Adrenal gland (tissue), 12 donors: Measurements from ENCODE around the gene HMCN2. TPM values are rescaled to one million over a fixed set of nuclear protein-coding genes. Genes with fewer than 3 reads are reported as not detected.

Experiments
- DNase-seq, 7 donors: peaks; one replicate each; pipeline ENCODE4 v3.0.0-alpha.2; 2019 to 2020
- H3K27ac ChIP-seq, 5 donors: fragments of 200-600 bp; sonication (generic) in 4 of 5; 1 replicate in 3 of 5; 2 replicates in 2 of 5; pipeline versions ENCODE4 v1.5.1 to v1.8.0; 2016 to 2020; ENCODE audit warnings: mild to moderate bottlenecking in 1 of 5
- H3K27me3 ChIP-seq: fragments of 200-600 bp; 2 replicates; pipeline ENCODE4 v1.8.0; 2021
- H3K36me3 ChIP-seq, 2 donors: fragments of 200-600 bp; replicated peaks in 1 of 2; 1 replicate in 1 of 2; 2 replicates in 1 of 2; pipeline versions ENCODE4 v1.5.1 to v1.8.0; 2018 to 2022
- H3K4me1 ChIP-seq, 2 donors: fragments of 200-600 bp; replicated peaks in 1 of 2; 1 replicate in 1 of 2; 2 replicates in 1 of 2; pipeline versions ENCODE4 v1.5.1 to v1.8.0; 2018 to 2021
- H3K4me3 ChIP-seq, 4 donors: fragments of 200-600 bp; sonication (generic) in 3 of 4; one replicate each; pipeline ENCODE4 v1.5.1; 2016 to 2018
- H3K9me3 ChIP-seq, 3 donors: fragments of 200-600 bp; sonication (generic) in 1 of 3; replicated peaks in 1 of 3; 1 replicate in 2 of 3; 2 replicates in 1 of 3; pipeline versions ENCODE4 v1.5.1 to v1.8.0; 2016 to 2021
- POLR2A ChIP-seq, 2 donors: fragments of 450-650 bp; IDR thresholded peaks; one replicate each; pipeline ENCODE4 v1.6.1; 2017; ENCODE audit warnings: antibody characterized with exemption in 2 of 2, mild to moderate bottlenecking in 2 of 2, moderate library complexity in 1 of 2
- WGBS, 4 donors: extraction: QIAGEN DNeasy Blood & Tissue Kit in 2 of 4; methylation state at CpG; one replicate each; pipeline versions ENCODE4 v1.1.5 to v1.1.7; 2013 to 2017; 5-methylcytosine and 5-hydroxymethylcytosine counted together
- intact Hi-C, 2 donors: fragments of 100-400 bp; cut with DNase I; formaldehyde crosslinking; loops; one replicate each; pipeline versions ENCODE4 v1.14.1 to v1.15.0; 2022 to 2023
- polyA plus RNA-seq, 3 donors: library from polyadenylated mRNA; stranded (reverse); fragments of 200-250 nt in 2 of 3; fragments of 350-450 nt in 1 of 3; fragmentation: Illumina TruSeq in 1 of 3; extraction: RNeasy Lipid Tissue Mini Kit (QIAGEN cat#74804) in 1 of 3; gene quantifications; one replicate each; pipeline ENCODE4 v1.2.3, GENCODE V29; 2013 to 2014
- total RNA-seq, 9 donors: library from RNA; depleted of rRNA in 4 of 9; stranded (reverse); fragments of >200 nt in 4 of 9; fragments of 120-200 nt in 1 of 9; fragmentation: NEBNext Ultra II Directional in 1 of 9; extraction: Animal tissue kit (Norgen Biotek cat#: 25700) in 1 of 9; gene quantifications; one replicate each; pipeline versions ENCODE4 v1.1.0 to v1.2.4, GENCODE V29; 2013 to 2023
- TF ChIP-seq, protein P1 (sequence below), 6 experiments: fragments of 450-650 bp in 4 of 6; fragments of 200-600 bp in 2 of 6; sonication (generic) in 1 of 6; IDR thresholded peaks; 1 replicate in 5 of 6; 2 replicates in 1 of 6; pipeline versions ENCODE4 v1.5.1 to v1.8.0; 2016 to 2021; ENCODE audit warnings: antibody characterized with exemption in 6 of 6, mild to moderate bottlenecking in 2 of 6, moderate library complexity in 1 of 6
- donor health status: healthy with polysubstance abuse.
- donor health status: Bipolar disorder and iron deficiency.
- donor health status: DM: yes; HTN: yes; CAD: no.
- donor health status: DM: no; HTN: no; CAD: no.
- donor health status: DM: no; HTN: no; CAD: no.
- donor health status: DM: yes; HTN: yes; CAD: no.

Gene HMCN2
- total and polyA plus RNA-seq, 12 donors: 0.05 to 25.8 (median 0.42) TPM; not detected in 1

DNA sequence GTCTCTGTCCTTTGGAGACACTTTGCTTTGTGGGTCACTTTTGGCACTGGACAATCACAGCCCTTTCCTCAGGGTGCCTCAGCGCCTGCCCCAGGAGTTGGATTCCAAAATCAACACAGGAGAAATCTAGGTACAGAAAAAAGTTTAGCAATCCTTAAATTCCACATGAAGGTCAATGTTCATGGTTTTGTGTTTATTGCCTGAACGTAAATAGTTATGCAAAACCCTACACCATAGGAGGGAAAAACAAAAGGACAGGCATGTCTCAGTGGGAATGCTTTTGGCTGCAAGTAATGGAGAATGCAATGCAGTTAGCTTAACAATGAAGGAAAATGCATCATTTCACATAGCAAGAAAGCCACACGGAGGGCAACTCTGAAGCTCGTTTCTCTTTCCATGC, 6.5 kb upstream of the HMCN2 start:
- intact Hi-C loops: no loop called here
- no peaks in the 10 kb centered on the region for H3K9me3 ChIP-seq
- H3K4me3 ChIP-seq: no peak overlapping the region
- DNase-seq: no peak
- H3K4me1 ChIP-seq: no peaks in the 10 kb centered on the region
- H3K27ac ChIP-seq: no peak overlapping the region
- H3K36me3 ChIP-seq: no peaks in the 10 kb centered on the region
- WGBS, 4 donors: 68 to 90% (median 79%) methylated on average over 4 of the region's 4 CpGs
- H3K27me3 ChIP-seq: peaks cover 19% of the 10 kb centered on the region
- no peak for TF ChIP-seq POLR2A (IDR thresholded peaks at IDR 0.05)
- TF ChIP-seq, protein P1, sequence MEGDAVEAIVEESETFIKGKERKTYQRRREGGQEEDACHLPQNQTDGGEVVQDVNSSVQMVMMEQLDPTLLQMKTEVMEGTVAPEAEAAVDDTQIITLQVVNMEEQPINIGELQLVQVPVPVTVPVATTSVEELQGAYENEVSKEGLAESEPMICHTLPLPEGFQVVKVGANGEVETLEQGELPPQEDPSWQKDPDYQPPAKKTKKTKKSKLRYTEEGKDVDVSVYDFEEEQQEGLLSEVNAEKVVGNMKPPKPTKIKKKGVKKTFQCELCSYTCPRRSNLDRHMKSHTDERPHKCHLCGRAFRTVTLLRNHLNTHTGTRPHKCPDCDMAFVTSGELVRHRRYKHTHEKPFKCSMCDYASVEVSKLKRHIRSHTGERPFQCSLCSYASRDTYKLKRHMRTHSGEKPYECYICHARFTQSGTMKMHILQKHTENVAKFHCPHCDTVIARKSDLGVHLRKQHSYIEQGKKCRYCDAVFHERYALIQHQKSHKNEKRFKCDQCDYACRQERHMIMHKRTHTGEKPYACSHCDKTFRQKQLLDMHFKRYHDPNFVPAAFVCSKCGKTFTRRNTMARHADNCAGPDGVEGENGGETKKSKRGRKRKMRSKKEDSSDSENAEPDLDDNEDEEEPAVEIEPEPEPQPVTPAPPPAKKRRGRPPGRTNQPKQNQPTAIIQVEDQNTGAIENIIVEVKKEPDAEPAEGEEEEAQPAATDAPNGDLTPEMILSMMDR (IDR thresholded peaks at IDR 0.05): no peak

DNA sequence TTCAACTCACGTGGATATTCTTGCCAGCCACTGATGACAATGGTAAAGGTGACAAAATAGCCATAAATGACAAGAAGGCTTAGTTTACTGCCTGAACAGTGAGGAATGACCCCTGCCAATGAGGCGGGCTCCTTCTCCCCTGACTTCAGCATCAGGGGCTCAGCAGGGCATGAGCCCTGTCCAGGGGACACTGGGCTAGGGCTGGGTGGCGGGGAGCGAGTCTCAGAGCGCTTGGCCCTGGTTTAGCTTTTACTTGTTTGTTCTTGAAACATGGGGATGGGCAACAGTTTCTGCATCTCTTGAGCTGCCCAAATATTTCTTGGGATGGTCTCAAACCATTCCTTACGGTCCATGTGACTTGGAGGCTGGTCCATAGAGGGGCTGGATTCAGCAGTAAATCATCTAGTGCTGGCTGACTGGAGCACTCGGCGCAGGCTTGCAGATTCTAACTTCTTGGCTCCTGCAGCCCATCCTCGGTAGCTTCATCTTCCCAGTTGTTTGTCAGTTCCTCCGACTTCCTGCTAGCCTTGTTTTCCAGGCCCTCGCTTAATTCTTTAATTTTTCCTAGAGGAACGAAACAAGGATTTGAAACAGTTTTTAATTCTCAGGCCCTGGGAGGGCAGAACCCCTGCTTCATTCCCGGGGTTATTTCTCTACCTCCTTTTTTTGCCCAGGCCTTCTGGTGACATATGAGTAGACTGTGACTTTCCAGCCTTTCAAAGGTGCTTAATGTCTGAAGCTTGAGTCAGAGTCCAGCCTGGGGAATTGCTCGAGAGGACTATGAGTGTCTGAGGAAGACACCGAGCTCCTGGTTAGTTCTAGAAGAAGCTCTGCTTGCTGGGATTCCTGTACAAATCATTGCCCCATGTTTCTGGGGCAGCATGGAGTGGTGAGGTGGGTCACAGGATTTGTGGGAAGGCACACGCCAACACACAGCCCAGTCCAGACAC, 4.5 kb upstream of the HMCN2 start:
- Histone ChIP-seq H3K27me3 (peaks cover 37% of the 10 kb centered on the region), H3K4me3 (no peak overlapping the region), H3K36me3 (no peaks in the 10 kb centered on the region), H3K4me1 (peaks cover 8% of the 10 kb centered on the region in 2 donors), H3K27ac (peak overlapping the region in 1 of 5 donors; percentile 10), H3K9me3 (no peaks in the 10 kb centered on the region)
- TF ChIP-seq POLR2A (IDR thresholded peaks at IDR 0.05): no peak
- TF ChIP-seq, protein P1 (IDR thresholded peaks at IDR 0.05): no peak
- DNase-seq: no peak
- intact Hi-C loops: no loop called here
- 58 to 68% (median 66%) methylated on average over 16 of the region's 16 CpGs for WGBS, 4 donors

DNA sequence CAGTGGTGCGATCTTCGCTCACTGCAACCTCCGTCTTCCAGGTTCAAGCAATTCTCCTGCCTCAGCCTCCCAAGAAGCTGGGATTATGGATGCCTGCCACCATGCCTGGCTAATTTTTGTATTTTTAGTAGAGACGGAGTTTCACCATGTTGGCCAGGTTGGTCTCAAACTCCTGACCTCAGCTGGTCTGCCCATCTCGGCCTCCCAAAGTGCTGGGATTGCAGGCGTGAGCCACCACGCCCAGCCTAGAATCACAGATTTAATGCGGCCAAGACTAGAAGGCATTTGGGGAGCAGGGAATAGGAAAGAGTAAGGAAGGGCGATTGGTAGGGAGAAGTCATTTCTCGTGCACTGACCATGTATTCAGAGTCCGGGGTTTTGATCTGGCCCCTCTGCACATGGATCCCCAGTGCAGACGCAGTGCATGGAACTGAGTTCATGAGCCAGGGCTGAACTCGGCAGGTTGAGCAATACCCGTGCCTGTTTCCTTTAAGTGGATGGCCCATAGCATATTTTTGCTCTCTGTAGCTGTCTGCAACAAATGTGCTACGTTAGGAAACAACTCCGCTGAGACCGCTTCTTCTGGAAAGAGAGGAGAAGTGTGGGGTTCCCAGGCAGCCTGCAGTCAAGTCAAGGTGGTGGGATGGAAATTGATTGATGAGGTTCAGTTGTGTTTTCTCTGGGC, 3.4 kb upstream of the HMCN2 start:
- DNase-seq: no peak
- H3K4me1 ChIP-seq: peaks cover 8 to 9% of the 10 kb centered on the region in 2 donors
- H3K36me3 ChIP-seq: no peaks in the 10 kb centered on the region
- TF ChIP-seq POLR2A (IDR thresholded peaks at IDR 0.05): no peak
- TF ChIP-seq, protein P1 (IDR thresholded peaks at IDR 0.05): no peak
- 72 to 82% (median 79%) methylated on average over 17 of the region's 17 CpGs for WGBS, 4 donors
- H3K27me3 ChIP-seq: peaks cover 47% of the 10 kb centered on the region
- H3K4me3 ChIP-seq: no peak overlapping the region
- intact Hi-C loops: no loop called here
- H3K27ac ChIP-seq: no peak overlapping the region
- H3K9me3 ChIP-seq: no peaks in the 10 kb centered on the region

- Histone ChIP-seq H3K36me3 (no peaks in the 10 kb centered on the region), H3K9me3 (no peaks in the 10 kb centered on the region), H3K27ac (no peak overlapping the region), H3K4me3 (no peak overlapping the region), H3K4me1 (peaks cover 8 to 9% of the 10 kb centered on the region in 2 donors), H3K27me3 (peaks cover 42% of the 10 kb centered on the region)
- intact Hi-C loops: no loop called here
- DNase-seq: no peak
- 73 to 83% (median 76%) methylated on average over 7 of the region's 7 CpGs for WGBS, 4 donors
- no peak for TF ChIP-seq POLR2A (IDR thresholded peaks at IDR 0.05)
- TF ChIP-seq, protein P1 (IDR thresholded peaks at IDR 0.05): no peak
These were observed 2.8 kb upstream of the HMCN2 start for GRCh38 chr9:130262771-130263170.
